HEK293T (cell line): ENCODE measurements around the gene ATP9A.
A peak's percentile ranks its signal among the peaks of the same experiment; 100 is the strongest.

ENCODE experiments used
- CTCF ChIA-PET: fragments of 350-600 bp; formaldehyde crosslinking; extraction: SDS; loops from one replicate; lab custom pipeline; 2021; ENCODE audit warnings: antibody characterized with exemption, inconsistent platforms; lab: Yijun Ruan, JAX
- POLR2A ChIA-PET: fragments of 350-600 bp; formaldehyde crosslinking; extraction: SDS; loops from one replicate; lab custom pipeline; 2020; ENCODE audit warnings: antibody characterized with exemption, inconsistent platforms; lab: Yijun Ruan, JAX
- DNase-seq: peaks from one replicate; pipeline ENCODE4 v3.0.0; 2012; ENCODE audit warnings: mixed read lengths; ENCODE audit errors: extremely low spot score
- ARNT ChIP-seq: fragments of 450-650 bp; IDR thresholded peaks from 2 replicates; pipeline ENCODE4 v1.6.1; 2017; ENCODE audit warnings: mild to moderate bottlenecking
- BHLHE40 ChIP-seq: fragments of 450-650 bp; IDR thresholded peaks from 2 replicates; pipeline ENCODE4 v1.6.1; 2016; ENCODE audit warnings: mild to moderate bottlenecking, moderate library complexity, borderline replicate concordance
- CTBP1 ChIP-seq: fragments of 450-650 bp; IDR thresholded peaks from 2 replicates; pipeline ENCODE4 v1.6.1; 2016; ENCODE audit warnings: borderline replicate concordance
- ELF4 ChIP-seq: fragments of 450-650 bp; IDR thresholded peaks from 2 replicates; pipeline ENCODE4 v1.6.1; 2017; ENCODE audit warnings: antibody characterized with exemption
- FOXA1 ChIP-seq: fragments of 450-650 bp; IDR thresholded peaks from 2 replicates; pipeline ENCODE4 v1.6.1; 2016; ENCODE audit warnings: mild to moderate bottlenecking
- FOXK2 ChIP-seq: fragments of 450-650 bp; IDR thresholded peaks from 2 replicates; pipeline ENCODE4 v1.6.1; 2016; ENCODE audit warnings: mild to moderate bottlenecking
- FOXM1 ChIP-seq: fragments of 450-650 bp; IDR thresholded peaks from 2 replicates; pipeline ENCODE4 v1.6.1; 2017; ENCODE audit warnings: mild to moderate bottlenecking, borderline replicate concordance
- HDGF ChIP-seq: fragments of 450-650 bp; IDR thresholded peaks from 2 replicates; pipeline ENCODE4 v1.6.1; 2017; ENCODE audit warnings: antibody characterized with exemption, borderline replicate concordance
- L3MBTL2 ChIP-seq: fragments of 450-650 bp; conservative IDR thresholded peaks from 2 replicates; pipeline ENCODE4 v1.6.1; 2016; ENCODE audit warnings: mild to moderate bottlenecking
- LEF1 ChIP-seq: fragments of 450-650 bp; IDR thresholded peaks from 2 replicates; pipeline ENCODE4 v1.6.1; 2017; ENCODE audit warnings: mild to moderate bottlenecking, borderline replicate concordance
- NFRKB ChIP-seq: fragments of 450-650 bp; IDR thresholded peaks from 2 replicates; pipeline ENCODE4 v1.6.1; 2016; ENCODE audit warnings: mild to moderate bottlenecking, moderate library complexity
- PKNOX1 ChIP-seq: fragments of 450-650 bp; IDR thresholded peaks from 2 replicates; pipeline ENCODE4 v1.6.1; 2016
- SP1 ChIP-seq: fragments of 450-650 bp; IDR thresholded peaks from 2 replicates; pipeline ENCODE4 v1.6.1; 2017
- SUZ12 ChIP-seq: fragments of 450-650 bp; IDR thresholded peaks from 2 replicates; pipeline ENCODE4 v1.6.1; 2016; ENCODE audit warnings: mild to moderate bottlenecking
- TARDBP ChIP-seq: fragments of 450-650 bp; IDR thresholded peaks from 2 replicates; pipeline ENCODE4 v1.6.1; 2016
- ZNF384 ChIP-seq: fragments of 450-650 bp; IDR thresholded peaks from 2 replicates; pipeline ENCODE4 v1.6.1; 2016

The ATP9A gene

GRCh38 chr20:51712501-51713212 is 55.5 kb downstream of the ATP9A start:
- TF ChIP-seq SP1 (no peak), L3MBTL2 (peak; percentile 23; the same call in 1 of the 2 replicates), FOXM1 (no peak), FOXK2 (no peak)
- ChIA-PET CTCF (no interaction called here), POLR2A (no interaction called here)
- DNase-seq = peak; percentile 46

GRCh38 chr20:51711426-51711825 is 56.8 kb downstream of the ATP9A start:
- CTCF ChIA-PET = no interaction called here
- TF ChIP-seq ARNT (no peak), SP1 (no peak), CTBP1 (no peak), NFRKB (no peak), HDGF (no peak), SUZ12 (no peak), FOXM1 (no peak), ZNF384 (no peak), FOXA1 (no peak), PKNOX1 (no peak), LEF1 (no peak), BHLHE40 (no peak), ELF4 (no peak), FOXK2 (no peak), TARDBP (no peak), L3MBTL2 (no peak)
- DNase-seq = no peak
- POLR2A ChIA-PET = no interaction called here

- ChIA-PET POLR2A (no interaction called here), CTCF (no interaction called here)
- DNase-seq = no peak
- TF ChIP-seq CTBP1 (no peak), NFRKB (no peak), ARNT (no peak), FOXK2 (no peak), PKNOX1 (no peak), SP1 (no peak), LEF1 (no peak), TARDBP (no peak), L3MBTL2 (no peak), HDGF (no peak), BHLHE40 (no peak), SUZ12 (no peak), ELF4 (no peak), FOXM1 (no peak)
Measured at GRCh38 chr20:51710361-51710894, 57.8 kb downstream of the ATP9A start.

GRCh38 chr20:51705400-51705799 is 62.8 kb downstream of the ATP9A start:
- POLR2A ChIA-PET = no interaction called here
- TF ChIP-seq ELF4 (no peak), CTBP1 (no peak), FOXA1 (no peak), TARDBP (no peak), L3MBTL2 (no peak), SUZ12 (no peak)
- DNase-seq = no peak
- CTCF ChIA-PET = no interaction called here

- POLR2A ChIA-PET = no interaction called here
- DNase-seq = no peak
- TF ChIP-seq FOXM1 (no peak), NFRKB (no peak), PKNOX1 (peak; percentile 48), ZNF384 (no peak)
- CTCF ChIA-PET = no interaction called here
Measured at GRCh38 chr20:51703400-51704287, 64.5 kb downstream of the ATP9A start.

DNA sequence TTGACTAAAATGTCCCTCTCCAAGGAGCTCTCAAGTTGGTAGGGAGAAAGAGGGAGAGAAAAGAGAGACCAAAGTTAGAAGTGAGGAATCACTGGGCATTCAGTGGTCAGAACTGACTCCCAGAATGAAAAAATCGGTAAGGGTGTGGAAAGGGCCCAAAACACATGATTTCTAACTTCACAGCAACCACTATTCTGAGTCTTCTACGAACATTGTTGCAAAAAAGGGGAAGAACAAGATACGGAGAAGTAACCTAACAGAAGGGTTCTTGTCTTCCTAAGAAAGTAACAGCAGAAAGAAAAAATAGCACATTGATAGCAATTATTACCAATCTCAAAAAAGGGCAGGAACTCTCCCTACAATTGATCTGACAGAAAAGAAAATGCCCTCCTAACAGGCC is 65.6 kb downstream of the ATP9A start:
- ChIA-PET CTCF (no interaction called here), POLR2A (no interaction called here)
- TF ChIP-seq TARDBP (no peak), SP1 (no peak), FOXK2 (no peak), FOXA1 (no peak), NFRKB (no peak), ARNT (no peak), LEF1 (no peak), ZNF384 (no peak), BHLHE40 (no peak), SUZ12 (no peak), CTBP1 (no peak), L3MBTL2 (no peak), PKNOX1 (no peak), HDGF (no peak)
- DNase-seq = no peak
